HCT116 (cell line): ENCODE data around the gene PHF14. TPM values are rescaled to one million over a fixed set of nuclear protein-coding genes. Genes with fewer than 3 reads are reported as not detected.
"Not testable (repeated sequence)": the region's sequence is repeated elsewhere in the genome, so short reads cannot be mapped to it uniquely, and the experiment has no call there.

Experiments
- ATAC-seq: fragments of 200-7000 bp; cut with Tn5 transposase; 2 replicates; pipeline ENCODE4 v1.9.1; 2020; ENCODE audit warnings: mild to moderate bottlenecking, moderate library complexity
- BruUV-seq: library from RNA; stranded (reverse); fragments of 400-500 nt; replicated peaks from 2 replicates; lab custom pipeline; 2021; lab: Mats Ljungman, UMichigan
- CTCF ChIA-PET: fragments of 300-600 bp; sonication (Branson Sonifier 250); formaldehyde crosslinking; loops from one replicate; lab custom pipeline; 2021; ENCODE audit warnings: antibody characterized with exemption; lab: Charles Lee
- POLR2A ChIA-PET: fragments of 300-600, 350-600 bp; sonication (Branson Sonifier 250); formaldehyde crosslinking; loops from one replicate; lab custom pipeline; 2021; ENCODE audit warnings: antibody characterized with exemption; lab: Charles Lee
- RAD21 ChIA-PET, 2 experiments: fragments of 300-600 bp; sonication (Branson Sonifier 250); formaldehyde crosslinking; loops; one replicate each; lab custom pipeline; 2023; ENCODE audit warnings: low total read pairs in 2 of 2; ENCODE audit not compliant: uncharacterized antibody in 2 of 2, unreplicated experiment in 2 of 2, low non-redundant PET in 1 of 2; lab: Charles Lee
- DNase-seq: peaks from one replicate; pipeline ENCODE4 v3.0.0-alpha.2; 2010; ENCODE audit warnings: low read depth, low spot score
- H2AFZ ChIP-seq: fragments of 200-600 bp; shearing (Covaris generic), sonication (generic); 2 replicates; pipeline ENCODE4 v1.6.1; 2017; ENCODE audit warnings: low read depth, mixed run types, mixed read lengths, antibody characterized with exemption, low read length; ENCODE audit not compliant: poor library complexity, severe bottlenecking
- H3K27ac ChIP-seq: 2 replicates; pipeline ENCODE4 v1.5.1; 2012; ENCODE audit warnings: low read depth, low read length
- H3K27me3 ChIP-seq: fragments of 200-600 bp; sonication (generic); 2 replicates; pipeline ENCODE4 v1.6.1; 2016; ENCODE audit warnings: mixed run types, low read length, mixed read lengths; ENCODE audit not compliant: insufficient read depth
- H3K36me3 ChIP-seq, 2 experiments: fragments of 200-500 bp in 1 of 2; fragments of 200-600 bp in 1 of 2; sonication (Bioruptor generic) in 1 of 2; sonication (generic) in 1 of 2; 2 replicates each; pipeline versions ENCODE4 v1.5.1 to v1.6.1; 2014 to 2016; ENCODE audit warnings: low read length in 2 of 2, inconsistent platforms in 1 of 2, mixed read lengths in 1 of 2, mixed run types in 1 of 2; ENCODE audit not compliant: insufficient read depth in 2 of 2, control insufficient read depth in 1 of 2
- H3K4me1 ChIP-seq, 2 experiments: fragments of 200-600 bp in 1 of 2; sonication (generic) in 1 of 2; 2 replicates each; pipeline versions ENCODE4 v1.5.1 to v1.6.1; 2012 to 2017; ENCODE audit warnings: low read length in 2 of 2, inconsistent platforms in 1 of 2, mild to moderate bottlenecking in 1 of 2, mixed read lengths in 1 of 2, mixed run types in 1 of 2, moderate library complexity in 1 of 2; ENCODE audit not compliant: insufficient read depth in 2 of 2, control insufficient read depth in 1 of 2
- H3K4me2 ChIP-seq: fragments of 200-600 bp; sonication (generic); 2 replicates; pipeline ENCODE4 v1.6.1; 2017; ENCODE audit warnings: mixed run types, low read length, mixed read lengths
- H3K4me3 ChIP-seq, 2 experiments: fragments of 200-600 bp in 1 of 2; sonication (generic) in 1 of 2; replicated peaks in 1 of 2; 2 replicates each; pipeline ENCODE4 v1.5.1; 2011 to 2016; ENCODE audit warnings: low read length in 2 of 2, control low read depth in 1 of 2, low read depth in 1 of 2, mild to moderate bottlenecking in 1 of 2, mixed read lengths in 1 of 2, mixed run types in 1 of 2
- H3K79me2 ChIP-seq: fragments of 200-600 bp; sonication (generic); 2 replicates; pipeline ENCODE4 v1.6.1; 2017; ENCODE audit warnings: mild to moderate bottlenecking, mixed run types, low read length, moderate library complexity, mixed read lengths; ENCODE audit not compliant: insufficient read depth
- H3K9ac ChIP-seq: fragments of 200-600 bp; sonication (generic); 2 replicates; pipeline ENCODE4 v1.6.1; 2016; ENCODE audit warnings: low read length, mixed read lengths
- H3K9me2 ChIP-seq: fragments of 200-600 bp; sonication (generic), shearing (Covaris generic); 2 replicates; pipeline ENCODE4 v1.6.1; 2017; ENCODE audit warnings: mixed run types, mild to moderate bottlenecking, moderate library complexity; ENCODE audit not compliant: insufficient read depth
- H3K9me3 ChIP-seq, 2 experiments: fragments of 200-500 bp in 1 of 2; fragments of 200-600 bp in 1 of 2; sonication (Bioruptor generic) in 1 of 2; sonication (generic) in 1 of 2; 2 replicates each; pipeline ENCODE4 v1.6.1; 2014 to 2017; ENCODE audit warnings: low read length in 2 of 2, mixed read lengths in 2 of 2, inconsistent platforms in 1 of 2, low read depth in 1 of 2, mild to moderate bottlenecking in 1 of 2, mixed run types in 1 of 2, moderate library complexity in 1 of 2; ENCODE audit not compliant: control insufficient read depth in 1 of 2, insufficient read depth in 1 of 2
- H4K20me1 ChIP-seq: fragments of 200-600 bp; sonication (generic), shearing (Covaris generic); 2 replicates; pipeline ENCODE4 v1.6.1; 2017; ENCODE audit warnings: mixed run types, mild to moderate bottlenecking, moderate library complexity; ENCODE audit not compliant: insufficient read depth
- CEBPB ChIP-seq: IDR thresholded peaks from 2 replicates; pipeline ENCODE4 v1.6.1; 2012; ENCODE audit warnings: low read depth
- ELF1 ChIP-seq: IDR thresholded peaks from 2 replicates; pipeline ENCODE4 v1.6.1; 2012; ENCODE audit warnings: low read depth, borderline replicate concordance
- JUND ChIP-seq: IDR thresholded peaks from 2 replicates; pipeline ENCODE4 v1.6.1; 2012
- POLR2A ChIP-seq: IDR thresholded peaks from 2 replicates; pipeline ENCODE4 v1.7.0; 2011; ENCODE audit warnings: borderline replicate concordance; ENCODE audit not compliant: insufficient read depth, insufficient read length; ENCODE audit errors: extremely low read depth
- SIN3A ChIP-seq: IDR thresholded peaks from 2 replicates; pipeline ENCODE4 v1.6.1; 2012; ENCODE audit warnings: low read depth
- SRF ChIP-seq: IDR thresholded peaks from 2 replicates; pipeline ENCODE4 v1.6.1; 2012; ENCODE audit warnings: low read depth
- ZNF274 ChIP-seq: fragments of 200-500 bp; sonication (Bioruptor generic); IDR thresholded peaks from 2 replicates; pipeline ENCODE4 v1.6.1; 2014; ENCODE audit warnings: mild to moderate bottlenecking, low read depth, low read length, inconsistent platforms
- intact Hi-C: fragments of 100-400 bp; cut with micrococcal nuclease; formaldehyde crosslinking; loops from 2 replicates; pipeline ENCODE4 v1.10.0; 2022
- total RNA-seq: library from RNA; stranded (reverse); gene quantifications from one replicate; pipeline ENCODE4 v1.2.1, GENCODE V29; 2021; ENCODE audit not compliant: unreplicated experiment
- TF ChIP-seq, protein P1 (sequence below): IDR thresholded peaks from 2 replicates; pipeline ENCODE4 v1.6.1; 2012
- TF ChIP-seq, protein P2 (sequence below): IDR thresholded peaks from 2 replicates; pipeline ENCODE4 v1.6.1; 2011; ENCODE audit warnings: mild to moderate bottlenecking, low read length, moderate library complexity; ENCODE audit not compliant: insufficient replicate concordance; ENCODE audit errors: extremely low read depth
- TF ChIP-seq, protein P3 (sequence below), 3 experiments: fragments of 200-600 bp in 1 of 3; sonication (generic) in 1 of 3; IDR thresholded peaks in 2 of 3; conservative IDR thresholded peaks in 1 of 3; 2 replicates each; pipeline ENCODE4 v1.5.1; 2012 to 2017; ENCODE audit warnings: low read depth in 2 of 3, low read length in 2 of 3, antibody characterized with exemption in 1 of 3, borderline replicate concordance in 1 of 3, control low read depth in 1 of 3, mild to moderate bottlenecking in 1 of 3, mixed read lengths in 1 of 3, mixed run types in 1 of 3, moderate library complexity in 1 of 3; ENCODE audit not compliant: insufficient read depth in 1 of 3

Gene PHF14
- total RNA-seq, 1 experiment from 2014 or later = 13.8 TPM

DNA sequence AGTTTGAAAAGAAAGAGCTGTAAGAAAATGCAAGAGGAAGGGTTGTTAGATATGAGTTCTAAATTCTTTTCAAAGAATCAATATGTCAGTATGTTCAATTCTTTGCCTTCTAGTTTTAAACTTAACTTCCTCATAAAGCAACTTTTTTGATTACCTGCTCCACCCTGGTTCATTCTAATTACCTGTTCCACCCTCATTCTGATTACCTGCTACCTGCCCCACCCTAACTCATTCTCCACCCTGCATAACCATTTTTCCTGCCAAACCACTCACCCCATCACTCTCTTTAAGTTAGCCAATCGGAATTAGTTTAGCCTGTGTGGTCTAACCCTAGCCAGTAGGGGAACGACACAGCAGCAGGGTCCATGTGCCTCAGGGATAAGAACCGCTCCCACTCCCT lies 45.5 kb upstream of the PHF14 start:
- H3K36me3 ChIP-seq, H3K4me1 ChIP-seq, H3K4me3 ChIP-seq, H4K20me1 ChIP-seq, H2AFZ ChIP-seq, H3K9me2 ChIP-seq, H3K4me2 ChIP-seq, DNase-seq, ATAC-seq, CTCF ChIA-PET, intact Hi-C loops, H3K9ac ChIP-seq, POLR2A ChIA-PET, H3K9me3 ChIP-seq, H3K27me3 ChIP-seq, H3K27ac ChIP-seq, H3K79me2 ChIP-seq, BruUV-seq: not testable (repeated sequence)
- RAD21 ChIA-PET = interaction anchor here in 1 of 2 experiments (0.6 kb wide), 1 partner anchor 12 kb away, joined by 3 read pairs; no protein-coding TSS in a partner anchor

DNA sequence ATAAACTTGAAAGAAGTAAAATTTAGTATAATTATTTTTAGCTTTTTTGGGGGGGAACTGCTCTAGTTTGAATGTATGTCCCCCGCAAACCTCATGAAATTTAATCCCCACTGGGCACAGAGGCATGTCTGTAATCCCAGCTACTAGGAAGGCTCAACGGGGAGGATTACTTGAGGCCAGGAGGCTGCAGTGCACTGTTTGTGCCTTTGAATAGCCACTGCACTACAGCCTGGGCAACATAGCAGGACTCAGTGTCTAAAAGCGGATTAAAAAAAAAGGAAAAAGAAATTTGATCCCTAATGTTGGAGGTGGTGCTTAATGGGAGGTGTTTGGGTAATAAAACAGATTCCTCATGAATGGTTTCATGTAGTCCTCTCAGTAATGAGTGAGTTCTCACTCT lies 43.1 kb upstream of the PHF14 start:
- CTCF ChIA-PET = no interaction called here
- no peak for ATAC-seq

DNA sequence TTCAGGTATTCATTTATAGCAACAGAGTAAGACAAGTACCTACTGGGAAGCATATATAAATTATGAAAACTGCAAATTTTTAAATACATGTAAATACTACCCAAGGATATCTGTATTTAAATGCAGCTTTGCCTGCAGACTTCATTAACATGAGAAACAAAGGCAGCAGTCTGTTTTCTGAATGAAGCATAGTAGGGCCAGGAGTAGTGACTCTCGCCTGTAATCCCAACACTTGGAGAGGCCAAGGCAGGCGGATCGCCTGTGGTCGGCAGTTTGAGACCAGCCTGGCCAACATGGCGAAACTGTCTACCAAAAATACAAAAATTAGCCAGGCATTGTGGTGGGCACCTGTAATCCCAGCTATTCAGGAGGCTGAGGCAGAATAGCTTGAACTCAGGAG lies 42.5 kb upstream of the PHF14 start:
- peaks cover 0 to 2% of the 10 kb centered on the region in 2 experiments; a peak in 1 of 4 replicates for H3K4me1 ChIP-seq
- H3K79me2 ChIP-seq = peaks cover 12% of the 10 kb centered on the region
- no peak for DNase-seq
- no TSS peak for BruUV-seq
- no peak overlapping the region for H3K4me2 ChIP-seq
- ChIA-PET RAD21 (no interaction called here), CTCF (no interaction called here), POLR2A (interaction anchor here (2.8 kb wide), 1 partner anchor 9 kb away, joined by 12 read pairs; a partner anchor contains a TSS)
- no peaks in the 10 kb centered on the region for H4K20me1 ChIP-seq
- ATAC-seq = no peak
- no peaks in the 10 kb centered on the region for H3K27me3 ChIP-seq
- intact Hi-C loops = no loop called here
- H3K9me2 ChIP-seq = no peaks in the 10 kb centered on the region
- H3K27ac ChIP-seq = no peak overlapping the region
- no peak overlapping the region for H3K4me3 ChIP-seq
- H3K36me3 ChIP-seq = peaks cover 18 to 19% of the 10 kb centered on the region in 2 experiments; a peak in 3 of 4 replicates
- no peak overlapping the region for H3K9ac ChIP-seq
- no peaks in the 10 kb centered on the region for H3K9me3 ChIP-seq
- no peak overlapping the region for H2AFZ ChIP-seq
- TF ChIP-seq POLR2A = no peak
- TF ChIP-seq ZNF274 = no peak
- TF ChIP-seq, protein P1, sequence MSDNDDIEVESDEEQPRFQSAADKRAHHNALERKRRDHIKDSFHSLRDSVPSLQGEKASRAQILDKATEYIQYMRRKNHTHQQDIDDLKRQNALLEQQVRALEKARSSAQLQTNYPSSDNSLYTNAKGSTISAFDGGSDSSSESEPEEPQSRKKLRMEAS = no peak
- TF ChIP-seq, protein P2, sequence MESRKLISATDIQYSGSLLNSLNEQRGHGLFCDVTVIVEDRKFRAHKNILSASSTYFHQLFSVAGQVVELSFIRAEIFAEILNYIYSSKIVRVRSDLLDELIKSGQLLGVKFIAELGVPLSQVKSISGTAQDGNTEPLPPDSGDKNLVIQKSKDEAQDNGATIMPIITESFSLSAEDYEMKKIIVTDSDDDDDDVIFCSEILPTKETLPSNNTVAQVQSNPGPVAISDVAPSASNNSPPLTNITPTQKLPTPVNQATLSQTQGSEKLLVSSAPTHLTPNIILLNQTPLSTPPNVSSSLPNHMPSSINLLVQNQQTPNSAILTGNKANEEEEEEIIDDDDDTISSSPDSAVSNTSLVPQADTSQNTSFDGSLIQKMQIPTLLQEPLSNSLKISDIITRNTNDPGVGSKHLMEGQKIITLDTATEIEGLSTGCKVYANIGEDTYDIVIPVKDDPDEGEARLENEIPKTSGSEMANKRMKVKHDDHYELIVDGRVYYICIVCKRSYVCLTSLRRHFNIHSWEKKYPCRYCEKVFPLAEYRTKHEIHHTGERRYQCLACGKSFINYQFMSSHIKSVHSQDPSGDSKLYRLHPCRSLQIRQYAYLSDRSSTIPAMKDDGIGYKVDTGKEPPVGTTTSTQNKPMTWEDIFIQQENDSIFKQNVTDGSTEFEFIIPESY = no peak
- TF ChIP-seq JUND = no peak
- TF ChIP-seq, protein P3, sequence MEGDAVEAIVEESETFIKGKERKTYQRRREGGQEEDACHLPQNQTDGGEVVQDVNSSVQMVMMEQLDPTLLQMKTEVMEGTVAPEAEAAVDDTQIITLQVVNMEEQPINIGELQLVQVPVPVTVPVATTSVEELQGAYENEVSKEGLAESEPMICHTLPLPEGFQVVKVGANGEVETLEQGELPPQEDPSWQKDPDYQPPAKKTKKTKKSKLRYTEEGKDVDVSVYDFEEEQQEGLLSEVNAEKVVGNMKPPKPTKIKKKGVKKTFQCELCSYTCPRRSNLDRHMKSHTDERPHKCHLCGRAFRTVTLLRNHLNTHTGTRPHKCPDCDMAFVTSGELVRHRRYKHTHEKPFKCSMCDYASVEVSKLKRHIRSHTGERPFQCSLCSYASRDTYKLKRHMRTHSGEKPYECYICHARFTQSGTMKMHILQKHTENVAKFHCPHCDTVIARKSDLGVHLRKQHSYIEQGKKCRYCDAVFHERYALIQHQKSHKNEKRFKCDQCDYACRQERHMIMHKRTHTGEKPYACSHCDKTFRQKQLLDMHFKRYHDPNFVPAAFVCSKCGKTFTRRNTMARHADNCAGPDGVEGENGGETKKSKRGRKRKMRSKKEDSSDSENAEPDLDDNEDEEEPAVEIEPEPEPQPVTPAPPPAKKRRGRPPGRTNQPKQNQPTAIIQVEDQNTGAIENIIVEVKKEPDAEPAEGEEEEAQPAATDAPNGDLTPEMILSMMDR (IDR thresholded peaks at IDR 0.05 in 2 of 3, conservative IDR thresholded peaks at IDR 0.05 in 1 of 3; ENCODE audit: borderline replicate concordance in 1 of 3, insufficient read depth in 1 of 3, low read depth in 2 of 3, low read length in 2 of 3) = no peak
- TF ChIP-seq ELF1 = no peak
- no peak for TF ChIP-seq SRF

More for the DNA sequence above, 43.1 kb upstream of the PHF14 start:
- Histone ChIP-seq H3K9me3 (no peaks in the 10 kb centered on the region), H3K36me3 (peaks cover 12 to 14% of the 10 kb centered on the region in 2 experiments; a peak in 3 of 4 replicates), H3K4me2 (no peak overlapping the region), H4K20me1 (no peaks in the 10 kb centered on the region), H3K4me3 (no peak overlapping the region), H3K9me2 (no peaks in the 10 kb centered on the region), H3K79me2 (peaks cover 6% of the 10 kb centered on the region), H3K27me3 (no peaks in the 10 kb centered on the region), H3K4me1 (peaks cover 0 to 2% of the 10 kb centered on the region in 2 experiments; a peak in 1 of 4 replicates), H3K9ac (no peak overlapping the region), H3K27ac (no peak overlapping the region), H2AFZ (no peak overlapping the region)
- TF ChIP-seq SIN3A (no peak), CEBPB (no peak)
- DNase-seq = no peak
- POLR2A ChIA-PET = interaction anchor here (2.8 kb wide), 1 partner anchor 10 kb away, joined by 12 read pairs; a partner anchor contains a TSS
- no TSS peak for BruUV-seq
- RAD21 ChIA-PET = no interaction called here
- intact Hi-C loops = no loop called here
